GM03348 (cell line): Measurements from ENCODE around the gene DNAH10.

Experiments used
- DNase-seq: peaks from one replicate; pipeline ENCODE4 v3.0.0; 2012; ENCODE audit warnings: low spot score

The DNAH10 gene

DNA sequence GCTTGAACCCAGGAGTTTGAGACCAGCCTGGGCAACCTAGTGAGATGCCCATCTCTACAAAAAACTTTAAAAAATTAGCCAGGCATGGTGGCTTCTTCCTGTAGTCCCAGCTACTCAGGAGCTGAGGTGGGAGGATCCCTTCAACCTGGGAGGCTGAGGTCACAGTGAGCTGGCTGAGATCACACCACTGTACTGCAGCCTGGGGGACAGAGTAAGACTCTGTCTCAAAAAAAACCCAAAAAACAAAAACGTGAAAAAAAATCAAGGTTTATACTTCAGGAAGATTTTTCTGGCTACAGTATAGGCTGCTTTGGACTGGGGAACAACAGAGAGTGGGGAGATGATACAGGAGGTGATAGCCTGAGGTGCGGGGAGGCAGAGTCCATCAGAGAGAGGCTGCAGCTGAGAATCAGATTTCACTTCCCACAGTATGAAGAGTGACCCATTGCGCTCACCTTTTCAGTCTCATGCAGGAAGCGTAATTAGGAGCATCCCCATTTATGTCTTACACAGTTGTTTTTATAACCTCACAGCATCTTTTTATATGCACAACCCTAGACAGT, 28.9 kb downstream of the DNAH10 start:
- no peak for DNase-seq

GRCh38 chr12:123794027-123794426, 31.9 kb downstream of the DNAH10 start:
- no peak for DNase-seq

DNA sequence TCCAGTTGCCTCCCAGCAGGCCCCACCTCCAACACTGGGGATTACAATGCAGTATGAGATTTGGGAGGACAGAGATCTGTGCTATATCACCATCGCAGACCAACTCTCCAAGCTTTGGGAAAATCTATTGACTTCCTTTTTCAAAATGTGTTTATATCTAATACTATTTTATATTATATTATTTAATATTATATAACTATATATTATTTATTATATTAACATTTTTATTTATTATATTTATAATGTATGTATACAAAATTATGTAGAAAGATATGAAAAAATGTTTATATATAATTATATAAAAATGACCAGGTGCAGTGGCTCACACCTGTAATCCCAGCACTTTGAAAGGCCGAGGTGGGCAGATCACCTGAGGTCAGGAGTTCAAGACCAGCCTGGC, 36.4 kb downstream of the DNAH10 start:
- no peak for DNase-seq

GRCh38 chr12:123799227-123799626, 37.1 kb downstream of the DNAH10 start:
- no peak for DNase-seq

GRCh38 chr12:123801573-123802178, 39.6 kb downstream of the DNAH10 start:
- peak; percentile 26 for DNase-seq

DNA sequence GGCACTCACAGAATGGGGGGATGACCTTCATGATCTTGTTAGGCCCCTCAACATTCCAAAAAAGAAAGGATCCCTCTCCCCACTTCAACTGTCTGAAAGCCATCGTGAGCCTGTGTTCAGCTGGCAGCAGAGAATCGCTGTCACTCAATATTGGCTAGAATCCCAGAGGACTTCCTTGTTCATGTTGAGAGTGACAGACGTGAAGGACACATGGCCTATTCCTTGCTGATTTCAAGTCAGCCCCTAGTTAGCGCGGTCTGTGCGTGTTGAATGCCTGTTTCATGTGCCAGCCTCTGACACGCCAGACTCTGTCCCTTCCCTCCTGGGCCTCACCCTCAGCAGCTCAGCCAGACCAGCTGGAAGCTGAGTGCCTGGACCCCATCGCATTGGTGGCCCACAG, 43.1 kb downstream of the DNAH10 start:
- no peak for DNase-seq

- no peak for DNase-seq
Observed at GRCh38 chr12:123807002-123807401, 44.9 kb downstream of the DNAH10 start.

GRCh38 chr12:123807670-123808069, 45.6 kb downstream of the DNAH10 start:
- DNase-seq = no peak

GRCh38 chr12:123808167-123808566, 46.1 kb downstream of the DNAH10 start:
- DNase-seq = peak; percentile 59

- peak; percentile 66 for DNase-seq
Observed at GRCh38 chr12:123813349-123813748, 51.2 kb downstream of the DNAH10 start.

- no peak for DNase-seq
Observed at GRCh38 chr12:123815968-123816367, 53.9 kb downstream of the DNAH10 start.

GRCh38 chr12:123816896-123817537, 54.9 kb downstream of the DNAH10 start:
- no peak for DNase-seq

DNA sequence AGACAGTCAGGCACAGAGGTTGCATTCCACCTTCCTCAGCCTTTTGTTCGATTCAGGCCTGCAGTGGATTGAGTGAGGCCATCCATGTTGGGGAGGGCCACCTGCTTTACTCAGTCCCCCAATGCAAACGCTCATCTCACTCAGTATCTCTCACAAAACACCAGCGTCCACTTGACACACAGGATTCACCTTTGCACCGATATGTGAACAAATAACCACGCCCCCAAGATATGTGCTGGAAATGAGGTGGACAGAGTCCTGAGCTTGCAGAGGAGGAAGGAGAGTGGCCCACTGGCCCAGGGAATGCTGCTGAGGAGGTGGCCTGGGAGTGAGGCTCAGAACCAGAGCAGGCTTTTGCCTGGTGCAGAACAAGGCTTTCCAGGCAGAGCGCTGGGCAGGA, 60.7 kb downstream of the DNAH10 start:
- no peak for DNase-seq

DNA sequence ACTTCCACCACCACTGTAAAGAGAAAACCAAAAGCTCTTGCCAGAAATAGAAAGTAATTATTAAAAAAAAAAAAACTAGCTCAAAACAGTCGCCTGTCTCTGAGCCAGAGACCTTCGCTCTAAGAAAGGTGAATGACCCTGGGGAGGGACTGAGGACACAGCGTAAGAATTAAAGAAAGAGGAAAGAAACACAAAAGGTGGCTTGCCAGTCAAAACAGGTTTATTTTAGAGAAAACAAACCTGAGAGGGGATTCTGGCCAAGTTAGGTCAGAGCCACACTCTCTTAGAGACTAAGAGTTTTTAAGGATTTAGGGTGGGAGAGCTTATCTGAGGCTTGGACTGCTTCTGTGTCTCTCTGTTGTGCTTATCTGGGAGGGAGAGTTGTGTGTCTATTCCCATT, 66.0 kb downstream of the DNAH10 start:
- no peak for DNase-seq

DNA sequence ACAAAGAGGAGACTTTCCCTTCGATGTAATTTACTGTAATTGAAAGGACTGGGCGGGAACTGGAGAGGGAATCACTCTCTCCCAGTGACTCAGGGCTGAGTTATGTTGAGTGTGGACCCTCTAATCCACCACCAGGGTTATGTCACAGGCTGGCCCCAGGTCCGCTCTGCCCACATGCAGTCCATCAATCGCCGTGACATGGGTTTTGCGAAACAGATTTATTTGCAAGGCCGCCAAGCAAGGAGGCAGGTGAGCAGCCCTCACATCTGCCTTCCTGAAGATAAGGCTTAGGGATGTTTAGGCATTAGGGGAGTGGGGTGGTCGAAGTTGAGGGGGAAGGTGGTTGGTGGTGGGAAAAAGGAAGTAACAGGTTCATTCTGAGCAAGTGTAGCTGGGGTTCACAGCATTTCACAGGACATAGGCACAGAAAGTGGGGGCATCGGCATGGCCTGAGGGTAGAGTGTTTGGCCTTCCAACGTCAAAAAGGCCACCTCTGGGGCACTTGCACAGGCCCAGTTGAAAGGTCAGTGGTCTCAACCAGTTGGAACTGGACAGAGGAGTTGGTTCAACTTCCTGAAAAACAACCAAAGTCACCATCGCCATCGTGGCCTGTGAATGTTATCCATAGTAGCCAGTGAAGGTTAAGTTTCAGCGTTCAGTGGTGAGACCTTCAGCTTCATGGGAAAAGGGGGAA, 66.9 kb downstream of the DNAH10 start:
- no peak for DNase-seq

GRCh38 chr12:123829561-123829960, 67.5 kb downstream of the DNAH10 start:
- DNase-seq = no peak

GRCh38 chr12:123830675-123831074, 68.6 kb downstream of the DNAH10 start:
- no peak for DNase-seq

DNA sequence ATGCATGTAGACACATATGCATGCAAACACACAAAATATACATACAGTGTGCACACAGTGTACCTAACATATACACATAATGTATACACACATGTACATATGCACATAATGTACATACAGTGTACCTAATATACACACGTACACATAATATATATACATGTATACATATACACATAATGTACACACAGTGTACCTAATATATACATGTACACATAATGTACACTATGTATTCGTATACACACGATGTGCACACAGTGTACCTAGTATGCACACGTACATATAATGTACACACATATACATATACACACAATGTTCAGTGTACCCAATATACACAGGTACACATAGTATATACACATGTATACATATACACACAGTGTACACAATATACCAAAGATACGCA, 70.0 kb downstream of the DNAH10 start:
- DNase-seq = no peak

DNA sequence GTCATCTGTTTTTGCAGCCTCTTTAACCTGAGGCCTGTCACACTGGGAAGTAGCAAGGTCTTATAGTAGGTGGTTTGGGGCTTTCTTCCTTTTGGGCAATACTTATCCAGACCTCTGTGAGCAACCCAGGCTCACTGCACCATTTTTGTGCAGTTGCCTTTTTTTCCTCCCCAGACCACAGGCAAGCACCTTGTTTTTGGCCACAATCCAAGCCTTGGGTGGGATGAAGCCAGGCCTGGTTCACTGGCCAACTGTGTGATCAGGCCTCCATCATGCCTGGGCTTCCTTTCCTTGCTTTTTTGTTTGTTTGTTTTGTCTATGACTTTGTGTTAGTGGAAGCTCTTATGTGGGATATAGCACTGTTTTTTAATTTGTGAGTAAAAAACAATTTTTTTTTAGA, 71.7 kb downstream of the DNAH10 start:
- DNase-seq = no peak

GRCh38 chr12:123834845-123835244, 72.7 kb downstream of the DNAH10 start:
- no peak for DNase-seq

DNA sequence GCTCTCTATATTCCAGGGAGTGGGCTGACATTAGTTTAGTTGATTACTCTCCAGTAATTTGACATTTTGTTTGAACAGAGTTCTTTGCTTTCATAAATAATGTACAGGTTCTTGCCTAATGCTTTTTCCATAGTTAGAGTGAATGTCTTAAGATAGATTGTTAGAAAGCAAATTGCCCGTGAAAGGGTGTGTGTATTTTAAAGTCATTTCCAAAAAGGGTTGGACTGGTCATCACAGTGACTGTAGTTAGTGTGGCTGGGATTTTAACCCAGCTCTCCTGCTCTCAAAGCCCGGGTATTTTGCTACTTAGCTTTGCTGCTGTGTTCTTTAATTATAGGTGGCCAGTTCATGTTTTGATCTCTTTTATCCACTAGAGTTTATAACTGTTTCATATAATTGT, 74.2 kb downstream of the DNAH10 start:
- no peak for DNase-seq

GRCh38 chr12:123839826-123840225, 77.7 kb downstream of the DNAH10 start:
- DNase-seq = no peak

DNA sequence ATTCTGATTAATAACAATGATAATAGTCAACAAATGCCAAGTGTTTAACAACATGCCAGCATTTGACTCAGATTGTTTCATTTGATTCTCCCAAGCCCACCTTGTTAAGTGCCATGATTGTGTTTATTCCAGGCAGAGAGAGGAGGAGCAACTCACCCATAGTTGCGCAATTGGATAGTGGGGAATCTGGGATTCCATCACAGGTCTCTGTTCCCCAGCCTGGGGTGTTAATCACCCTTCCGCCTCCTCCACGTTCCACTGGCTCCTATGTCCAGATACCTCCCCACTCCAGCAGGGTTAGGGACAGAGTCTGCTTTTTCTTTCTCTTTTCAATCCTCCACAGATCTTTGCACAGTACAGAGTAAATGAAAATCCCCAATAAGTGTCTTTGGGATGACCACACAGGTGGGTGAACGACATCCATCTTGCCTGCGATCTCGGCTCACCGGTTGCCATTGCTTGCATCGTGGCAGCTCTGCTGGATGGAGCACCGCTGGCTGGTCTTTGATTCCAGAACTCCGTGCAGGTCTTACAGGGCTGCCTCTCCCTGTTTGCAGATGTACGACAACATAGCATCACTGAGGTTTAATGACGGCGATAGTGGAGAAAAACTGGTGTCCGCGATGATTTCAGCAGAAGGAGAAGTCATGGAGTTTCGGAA, 78.8 kb downstream of the DNAH10 start:
- DNase-seq = no peak
